Esophagus squamous epithelium (tissue), 5 donors: ENCODE measurements around the gene SECISBP2. TPM values are rescaled to one million over a fixed set of nuclear protein-coding genes. Genes with fewer than 3 reads are reported as not detected.

ENCODE experiments used
- DNase-seq: peaks from one replicate; lab custom pipeline; 2025; lab: John Stamatoyannopoulos, UW
- H3K27ac ChIP-seq, 4 donors: fragments of 200-600 bp; sonication (generic); one replicate each; pipeline ENCODE4 v1.5.1; 2016 to 2019; ENCODE audit warnings: mild to moderate bottlenecking in 1 of 4
- H3K27me3 ChIP-seq, 4 donors: fragments of 200-600 bp; sonication (generic); 1 replicate in 3 of 4; 2 replicates in 1 of 4; pipeline versions ENCODE4 v1.5.1 to v1.6.0; 2017 to 2021; ENCODE audit warnings: antibody characterized with exemption in 1 of 4
- H3K36me3 ChIP-seq, 3 donors: fragments of 200-600 bp; sonication (generic); one replicate each; pipeline ENCODE4 v1.5.1; 2016 to 2019
- H3K4me1 ChIP-seq, 3 donors: fragments of 200-600 bp; sonication (generic); one replicate each; pipeline ENCODE4 v1.5.1; 2017 to 2019
- H3K4me3 ChIP-seq, 4 donors: fragments of 200-600 bp; sonication (generic); 1 replicate in 3 of 4; 2 replicates in 1 of 4; pipeline ENCODE4 v1.5.1; 2016 to 2019; ENCODE audit warnings: mild to moderate bottlenecking in 2 of 4, moderate library complexity in 1 of 4
- H3K9me3 ChIP-seq, 3 donors: fragments of 200-600 bp; sonication (generic); one replicate each; pipeline ENCODE4 v1.5.1; 2016 to 2019
- POLR2A ChIP-seq, 4 donors: fragments of 450-650 bp; IDR thresholded peaks; one replicate each; pipeline ENCODE4 v1.6.1; 2017; ENCODE audit warnings: antibody characterized with exemption in 4 of 4, mild to moderate bottlenecking in 4 of 4, moderate library complexity in 3 of 4
- WGBS, 2 donors: methylation state at CpG; one replicate each; pipeline ENCODE4 v1.1.5; 2018; 5-methylcytosine and 5-hydroxymethylcytosine counted together
- intact Hi-C: fragments of 100-400 bp; cut with DNase I; formaldehyde crosslinking; loops from one replicate; pipeline ENCODE4 v1.15.0; 2022
- total RNA-seq, 4 donors: library from RNA; depleted of rRNA; stranded (reverse); fragments of >200 nt; gene quantifications; one replicate each; pipeline ENCODE4 v1.1.0, GENCODE V29; 2016
- TF ChIP-seq, protein P1 (sequence below), 6 experiments: fragments of 450-650 bp in 4 of 6; fragments of 200-600 bp in 2 of 6; sonication (generic) in 2 of 6; IDR thresholded peaks; one replicate each; pipeline ENCODE4 v1.5.1; 2016 to 2019; ENCODE audit warnings: antibody characterized with exemption in 6 of 6, mild to moderate bottlenecking in 4 of 6, moderate library complexity in 4 of 6
- donor health status: DM: yes; HTN: yes; CAD: no.

The SECISBP2 gene
- total RNA-seq, 4 donors from 2014 or later = 23.1 to 50.9 (median 27.7) TPM

DNA sequence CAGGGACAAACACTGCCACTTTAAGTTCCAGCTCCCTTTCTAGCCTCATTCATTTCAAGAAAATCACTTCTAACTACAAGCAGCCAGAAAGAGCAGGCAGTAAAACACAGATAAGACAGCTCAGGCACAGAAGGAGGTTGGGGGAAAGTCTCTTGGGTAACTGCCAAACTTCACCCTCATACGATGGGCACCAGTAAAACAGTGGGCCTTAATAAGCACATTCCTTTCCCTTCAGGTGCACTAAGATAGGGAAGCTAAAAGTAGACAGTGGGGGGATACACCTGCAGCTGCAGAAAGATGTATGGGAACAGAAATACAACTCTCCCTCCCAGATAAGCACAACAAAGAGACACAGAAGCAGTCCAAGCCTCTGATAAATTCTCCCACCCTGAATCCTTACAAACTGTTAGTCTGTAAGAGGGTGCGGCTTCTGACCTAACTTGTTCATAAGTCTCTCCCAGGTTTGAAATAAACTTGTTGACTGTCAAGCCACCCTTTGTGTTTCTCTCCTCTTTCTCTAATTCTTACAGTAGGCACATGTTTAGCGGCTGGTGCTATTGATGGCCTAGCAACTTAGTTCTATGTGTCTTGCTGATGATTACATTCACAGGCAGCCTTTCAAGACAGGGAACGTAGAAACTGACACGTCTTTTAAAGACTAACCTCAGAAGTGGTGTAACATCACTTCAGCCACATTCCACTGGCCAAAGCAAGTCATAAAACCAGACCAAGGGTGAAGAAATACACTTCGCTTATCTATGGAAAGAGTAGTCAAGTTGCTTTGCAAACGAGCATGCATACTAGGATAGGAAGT is 14.1 kb upstream of the SECISBP2 start:
- H3K4me3 ChIP-seq = no peak overlapping the region

GRCh38 chr9:89304834-89305188 is 13.5 kb upstream of the SECISBP2 start:
- Histone ChIP-seq H3K4me1 (peaks cover 0 to 9% (median 7%) of the 10 kb centered on the region in 3 donors), H3K27ac (no peak overlapping the region), H3K9me3 (no peaks in the 10 kb centered on the region), H3K36me3 (peaks cover 0 to 11% (median 0%) of the 10 kb centered on the region in 3 donors), H3K4me3 (no peak overlapping the region), H3K27me3 (no peaks in the 10 kb centered on the region)
- WGBS, 2 donors = 81 to 92% methylated on average over 2 of the region's 2 CpGs
- intact Hi-C loops = no loop called here
- no peak for DNase-seq
- TF ChIP-seq, protein P1, sequence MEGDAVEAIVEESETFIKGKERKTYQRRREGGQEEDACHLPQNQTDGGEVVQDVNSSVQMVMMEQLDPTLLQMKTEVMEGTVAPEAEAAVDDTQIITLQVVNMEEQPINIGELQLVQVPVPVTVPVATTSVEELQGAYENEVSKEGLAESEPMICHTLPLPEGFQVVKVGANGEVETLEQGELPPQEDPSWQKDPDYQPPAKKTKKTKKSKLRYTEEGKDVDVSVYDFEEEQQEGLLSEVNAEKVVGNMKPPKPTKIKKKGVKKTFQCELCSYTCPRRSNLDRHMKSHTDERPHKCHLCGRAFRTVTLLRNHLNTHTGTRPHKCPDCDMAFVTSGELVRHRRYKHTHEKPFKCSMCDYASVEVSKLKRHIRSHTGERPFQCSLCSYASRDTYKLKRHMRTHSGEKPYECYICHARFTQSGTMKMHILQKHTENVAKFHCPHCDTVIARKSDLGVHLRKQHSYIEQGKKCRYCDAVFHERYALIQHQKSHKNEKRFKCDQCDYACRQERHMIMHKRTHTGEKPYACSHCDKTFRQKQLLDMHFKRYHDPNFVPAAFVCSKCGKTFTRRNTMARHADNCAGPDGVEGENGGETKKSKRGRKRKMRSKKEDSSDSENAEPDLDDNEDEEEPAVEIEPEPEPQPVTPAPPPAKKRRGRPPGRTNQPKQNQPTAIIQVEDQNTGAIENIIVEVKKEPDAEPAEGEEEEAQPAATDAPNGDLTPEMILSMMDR (IDR thresholded peaks at IDR 0.05) = no peak
- TF ChIP-seq POLR2A (IDR thresholded peaks at IDR 0.05) = no peak

More for the DNA sequence above, 14.1 kb upstream of the SECISBP2 start:
- Histone ChIP-seq H3K9me3 (no peaks in the 10 kb centered on the region), H3K27ac (no peak overlapping the region), H3K4me1 (peaks cover 0 to 3% (median under 1%) of the 10 kb centered on the region in 3 donors), H3K27me3 (no peaks in the 10 kb centered on the region), H3K36me3 (peaks cover 0 to 11% (median 0%) of the 10 kb centered on the region in 3 donors)
- TF ChIP-seq, protein P1 (IDR thresholded peaks at IDR 0.05) = no peak
- no peak for TF ChIP-seq POLR2A (IDR thresholded peaks at IDR 0.05)
- WGBS, 2 donors = 79 to 81% methylated on average over 7 of the region's 7 CpGs
- intact Hi-C loops = no loop called here
- DNase-seq = no peak

- H3K27ac ChIP-seq = no peak overlapping the region
Observed at GRCh38 chr9:89305868-89306267, 12.4 kb upstream of the SECISBP2 start.

DNA sequence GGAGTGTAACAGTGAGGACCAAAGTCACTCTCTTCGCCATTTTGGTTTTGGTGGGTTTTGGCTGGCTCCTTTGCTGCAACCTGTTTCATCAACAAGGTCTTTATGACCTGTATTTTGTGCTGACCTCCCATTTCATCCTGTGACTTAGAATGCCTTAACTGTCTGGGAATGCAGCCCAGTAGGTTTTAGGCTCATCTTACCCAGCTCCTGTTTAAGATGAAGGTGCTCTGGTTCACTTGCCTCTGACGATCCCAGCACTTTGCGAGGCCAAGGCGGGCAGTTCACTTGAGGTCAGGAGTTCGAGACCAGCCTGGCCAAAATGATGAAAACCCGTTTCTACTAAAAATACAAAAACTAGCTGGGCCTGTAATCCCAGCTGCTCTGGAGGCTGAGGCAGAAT is 9.1 kb upstream of the SECISBP2 start:
- no peak for DNase-seq
- Histone ChIP-seq H3K4me1 (peaks cover 0 to 41% (median 13%) of the 10 kb centered on the region in 3 donors), H3K27ac (peak overlapping the region in 3 of 4 donors; percentile 96 to 100 (median 99)), H3K36me3 (peaks cover 0 to 11% (median 0%) of the 10 kb centered on the region in 3 donors), H3K9me3 (no peaks in the 10 kb centered on the region), H3K27me3 (no peaks in the 10 kb centered on the region), H3K4me3 (no peak overlapping the region)
- intact Hi-C loops = no loop called here
- 90 to 93% methylated on average over 1 to 5 of the region's 6 CpGs for WGBS, 2 donors
- TF ChIP-seq POLR2A (IDR thresholded peaks at IDR 0.05) = no peak
- TF ChIP-seq, protein P1 (IDR thresholded peaks at IDR 0.05) = no peak

More at GRCh38 chr9:89305868-89306267, 12.4 kb upstream of the SECISBP2 start:
- peaks cover 0 to 12% (median 7%) of the 10 kb centered on the region in 3 donors for H3K4me1 ChIP-seq
- TF ChIP-seq POLR2A (IDR thresholded peaks at IDR 0.05) = no peak
- TF ChIP-seq, protein P1 (IDR thresholded peaks at IDR 0.05) = no peak
- 65 to 72% methylated on average over 3 of the region's 3 CpGs for WGBS, 2 donors
- no peak for DNase-seq
- no peaks in the 10 kb centered on the region for H3K9me3 ChIP-seq
- H3K4me3 ChIP-seq = no peak overlapping the region
- H3K27me3 ChIP-seq = no peaks in the 10 kb centered on the region
- intact Hi-C loops = no loop called here
- H3K36me3 ChIP-seq = peaks cover 0 to 11% (median 0%) of the 10 kb centered on the region in 3 donors
